Right forelimb (tissue), 1 donor: Measurements from ENCODE around the gene KRT10.
"Not testable (repeated sequence)": the region's sequence is repeated elsewhere in the genome, so short reads cannot be mapped to it uniquely, and the experiment has no call there.

ENCODE experiments used
- DNase-seq: peaks from one replicate; pipeline ENCODE4 v3.0.0-alpha.2; 2018

Gene KRT10

GRCh38 chr17:40822132-40822812 is at the start of gene KRT10:
KRT10 (minus strand) TSS chr17:40822614; CDS start chr17:40822585, 29 bp downstream.
- DNase-seq, result no peak

- DNase-seq, result no peak
Observed at GRCh38 chr17:40871316-40871715, 48.9 kb upstream of the KRT10 start.

GRCh38 chr17:40870136-40870535 is 47.7 kb upstream of the KRT10 start:
- DNase-seq, result no peak

GRCh38 chr17:40866838-40867237 is 44.4 kb upstream of the KRT10 start, which contains the start of gene KRT12:
KRT12 (minus strand) TSS chr17:40867223; CDS start chr17:40867186, 37 bp downstream.
- no peak for DNase-seq

- DNase-seq, result no peak
Observed at GRCh38 chr17:40864661-40865390, 42.4 kb upstream of the KRT10 start.

GRCh38 chr17:40862985-40863733 is 40.7 kb upstream of the KRT10 start:
- DNase-seq, result no peak

- no peak for DNase-seq
Observed at GRCh38 chr17:40859536-40859935, 37.1 kb upstream of the KRT10 start.

GRCh38 chr17:40858667-40859066 is 36.3 kb upstream of the KRT10 start:
- DNase-seq, result not testable (repeated sequence)

- DNase-seq, result peak; percentile 50
Observed at GRCh38 chr17:40857535-40857934, 35.1 kb upstream of the KRT10 start.

- DNase-seq, result no peak
Observed at GRCh38 chr17:40854175-40854814, 31.9 kb upstream of the KRT10 start.

GRCh38 chr17:40852364-40852763 is 29.9 kb upstream of the KRT10 start:
- DNase-seq, result no peak

- no peak for DNase-seq
Observed at GRCh38 chr17:40850293-40850972, 28.0 kb upstream of the KRT10 start.

- DNase-seq, result no peak
Observed at GRCh38 chr17:40849723-40850122, 27.3 kb upstream of the KRT10 start.

- DNase-seq, result no peak
Observed at GRCh38 chr17:40848583-40849235, 26.3 kb upstream of the KRT10 start.

GRCh38 chr17:40846515-40847144 is 24.2 kb upstream of the KRT10 start:
- DNase-seq, result no peak

- no peak for DNase-seq
Observed at GRCh38 chr17:40844671-40845107, 22.3 kb upstream of the KRT10 start.

- no peak for DNase-seq
Observed at GRCh38 chr17:40843242-40843641, 20.8 kb upstream of the KRT10 start.

- no peak for DNase-seq
Observed at GRCh38 chr17:40841246-40841645, 18.8 kb upstream of the KRT10 start.

GRCh38 chr17:40839194-40839593 is 16.8 kb upstream of the KRT10 start:
- DNase-seq, result no peak

- DNase-seq, result no peak
Observed at GRCh38 chr17:40836020-40836419, 13.6 kb upstream of the KRT10 start.

GRCh38 chr17:40833882-40834281 is 11.5 kb upstream of the KRT10 start:
- no peak for DNase-seq
